ENCODE measurements around the gene LRTM2. TPM values are rescaled to one million over a fixed set of nuclear protein-coding genes. Genes with fewer than 3 reads are reported as not detected.
A peak's percentile ranks its signal among the peaks of the same experiment; 100 is the strongest.

LRTM2 gene
- total RNA-seq, 3 donors from 2014 or later: not detected

DNA sequence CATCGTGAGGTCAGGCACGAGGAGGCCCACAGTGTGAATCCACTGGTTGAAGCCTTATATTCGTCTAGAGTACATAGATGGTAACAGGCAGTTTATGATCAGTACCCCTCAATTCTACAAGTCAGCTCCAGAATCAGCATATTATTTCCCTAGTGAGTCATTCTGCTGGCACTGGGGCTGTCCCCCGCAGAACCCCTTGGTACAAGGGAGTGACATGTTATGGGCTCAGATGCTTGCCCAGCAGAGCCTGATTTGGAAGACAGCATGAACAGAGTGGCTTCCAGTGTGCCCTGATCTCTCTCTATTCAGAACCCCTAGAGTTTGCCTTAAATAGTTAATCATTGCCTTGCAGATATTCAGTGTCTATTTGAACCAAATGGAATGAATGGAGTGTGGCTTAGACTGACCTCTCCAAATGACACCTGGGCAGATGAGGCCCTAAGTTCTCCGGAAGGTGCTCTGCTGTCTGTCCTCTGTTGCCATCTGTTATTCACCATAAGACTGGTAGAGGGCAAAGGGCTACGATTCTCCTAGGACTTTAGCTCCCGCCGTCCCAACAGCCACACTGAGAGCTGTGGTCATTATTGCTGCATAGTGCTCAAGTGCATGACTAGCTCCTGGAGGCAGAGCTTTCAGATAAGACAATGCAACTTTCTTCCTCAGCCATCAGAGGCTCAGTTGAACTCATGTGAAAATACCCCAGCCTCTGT lies 57.0 kb downstream of the LRTM2 start:
- intact Hi-C loops (cut with DNase I; ENCODE audit: low total_unique reads): no loop called here
- Histone ChIP-seq H3K27ac (no peak overlapping the region), H3K9me3 (no peaks in the 10 kb centered on the region), H3K4me3 (no peak overlapping the region), H3K36me3 (no peaks in the 10 kb centered on the region), H3K27me3 (no peaks in the 10 kb centered on the region), H3K4me1 (no peaks in the 10 kb centered on the region)
- DNase-seq (ENCODE audit: low spot score in 2 of 2): no peak
- TF ChIP-seq, protein P1, sequence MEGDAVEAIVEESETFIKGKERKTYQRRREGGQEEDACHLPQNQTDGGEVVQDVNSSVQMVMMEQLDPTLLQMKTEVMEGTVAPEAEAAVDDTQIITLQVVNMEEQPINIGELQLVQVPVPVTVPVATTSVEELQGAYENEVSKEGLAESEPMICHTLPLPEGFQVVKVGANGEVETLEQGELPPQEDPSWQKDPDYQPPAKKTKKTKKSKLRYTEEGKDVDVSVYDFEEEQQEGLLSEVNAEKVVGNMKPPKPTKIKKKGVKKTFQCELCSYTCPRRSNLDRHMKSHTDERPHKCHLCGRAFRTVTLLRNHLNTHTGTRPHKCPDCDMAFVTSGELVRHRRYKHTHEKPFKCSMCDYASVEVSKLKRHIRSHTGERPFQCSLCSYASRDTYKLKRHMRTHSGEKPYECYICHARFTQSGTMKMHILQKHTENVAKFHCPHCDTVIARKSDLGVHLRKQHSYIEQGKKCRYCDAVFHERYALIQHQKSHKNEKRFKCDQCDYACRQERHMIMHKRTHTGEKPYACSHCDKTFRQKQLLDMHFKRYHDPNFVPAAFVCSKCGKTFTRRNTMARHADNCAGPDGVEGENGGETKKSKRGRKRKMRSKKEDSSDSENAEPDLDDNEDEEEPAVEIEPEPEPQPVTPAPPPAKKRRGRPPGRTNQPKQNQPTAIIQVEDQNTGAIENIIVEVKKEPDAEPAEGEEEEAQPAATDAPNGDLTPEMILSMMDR (IDR thresholded peaks at IDR 0.05): no peak
- TF ChIP-seq POLR2AphosphoS5 (IDR thresholded peaks at IDR 0.05) (no peak), POLR2A (IDR thresholded peaks at IDR 0.05) (no peak)

DNA sequence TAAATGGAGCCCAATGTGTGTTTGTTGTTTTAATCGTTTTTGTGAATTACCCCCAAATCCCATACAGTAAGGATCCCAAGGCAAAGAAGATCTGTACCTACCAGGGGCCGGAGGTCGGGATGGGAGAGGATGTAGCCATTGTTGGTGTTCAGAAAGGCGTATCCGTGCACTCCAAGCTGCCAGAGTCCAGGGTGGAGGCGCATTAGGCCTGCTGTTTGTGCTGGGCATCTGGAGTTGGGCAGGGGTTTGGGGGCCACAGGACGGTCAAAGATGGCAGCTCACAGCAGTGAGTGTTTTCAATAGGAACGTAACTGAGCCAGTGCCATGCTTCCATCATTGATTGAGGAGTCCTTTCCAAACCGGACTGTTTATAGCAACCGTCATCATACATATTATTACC lies 57.8 kb downstream of the LRTM2 start:
- intact Hi-C loops (cut with DNase I; ENCODE audit: low total_unique reads): no loop called here

GRCh38 chr12:1878695-1879094 lies 58.3 kb downstream of the LRTM2 start:
- H3K27ac ChIP-seq: no peak overlapping the region
- intact Hi-C loops (cut with DNase I; ENCODE audit: low total_unique reads): no loop called here
- H3K27me3 ChIP-seq: no peaks in the 10 kb centered on the region
- no peaks in the 10 kb centered on the region for H3K4me1 ChIP-seq
- H3K36me3 ChIP-seq: no peaks in the 10 kb centered on the region
- no peak overlapping the region for H3K4me3 ChIP-seq
- no peak for DNase-seq (ENCODE audit: low spot score in 2 of 2)
- no peaks in the 10 kb centered on the region for H3K9me3 ChIP-seq
- TF ChIP-seq POLR2AphosphoS5 (IDR thresholded peaks at IDR 0.05): no peak
- TF ChIP-seq, protein P1 (IDR thresholded peaks at IDR 0.05): no peak

More for the DNA sequence above, 57.8 kb downstream of the LRTM2 start:
- Histone ChIP-seq H3K36me3 (no peaks in the 10 kb centered on the region), H3K27ac (no peak overlapping the region), H3K9me3 (no peaks in the 10 kb centered on the region), H3K4me3 (no peak overlapping the region), H3K27me3 (no peaks in the 10 kb centered on the region), H3K4me1 (no peaks in the 10 kb centered on the region)
- DNase-seq (ENCODE audit: low spot score in 2 of 2): peak in 1 of 2 donors; percentile 11
- TF ChIP-seq, protein P1 (IDR thresholded peaks at IDR 0.05): no peak
- TF ChIP-seq POLR2AphosphoS5 (IDR thresholded peaks at IDR 0.05) (no peak), POLR2A (IDR thresholded peaks at IDR 0.05) (no peak)

GRCh38 chr12:1879633-1880032 lies 59.3 kb downstream of the LRTM2 start:
- Histone ChIP-seq H3K9me3 (no peaks in the 10 kb centered on the region), H3K27ac (no peak overlapping the region), H3K27me3 (no peaks in the 10 kb centered on the region), H3K36me3 (no peaks in the 10 kb centered on the region), H3K4me3 (no peak overlapping the region), H3K4me1 (no peaks in the 10 kb centered on the region)
- TF ChIP-seq POLR2A (IDR thresholded peaks at IDR 0.05): no peak
- TF ChIP-seq, protein P1 (IDR thresholded peaks at IDR 0.05): no peak
- TF ChIP-seq POLR2AphosphoS5 (IDR thresholded peaks at IDR 0.05): no peak
- DNase-seq (ENCODE audit: low spot score in 2 of 2): peak in 1 of 2 donors; percentile 7
- intact Hi-C loops (cut with DNase I; ENCODE audit: low total_unique reads): no loop called here

GRCh38 chr12:1880153-1880845 lies 59.9 kb downstream of the LRTM2 start:
- intact Hi-C loops (cut with DNase I; ENCODE audit: low total_unique reads): no loop called here
- peak in 1 of 2 donors; percentile 10 for DNase-seq (ENCODE audit: low spot score in 2 of 2)
- Histone ChIP-seq H3K27ac (no peak overlapping the region), H3K4me1 (no peaks in the 10 kb centered on the region), H3K4me3 (no peak overlapping the region), H3K36me3 (no peaks in the 10 kb centered on the region), H3K27me3 (no peaks in the 10 kb centered on the region), H3K9me3 (no peaks in the 10 kb centered on the region)
- TF ChIP-seq POLR2AphosphoS5 (IDR thresholded peaks at IDR 0.05): no peak
- TF ChIP-seq, protein P1 (IDR thresholded peaks at IDR 0.05): no peak
- TF ChIP-seq POLR2A (IDR thresholded peaks at IDR 0.05): no peak
